ELR (cell line): ENCODE results near the gene DYNC2H1.
A peak's percentile ranks its signal among the peaks of the same experiment; 100 is the strongest.

ENCODE experiments used
- DNase-seq: peaks from one replicate; pipeline ENCODE4 v3.0.0-alpha.2; 2015; ENCODE audit warnings: low read depth

The DYNC2H1 gene

DNA sequence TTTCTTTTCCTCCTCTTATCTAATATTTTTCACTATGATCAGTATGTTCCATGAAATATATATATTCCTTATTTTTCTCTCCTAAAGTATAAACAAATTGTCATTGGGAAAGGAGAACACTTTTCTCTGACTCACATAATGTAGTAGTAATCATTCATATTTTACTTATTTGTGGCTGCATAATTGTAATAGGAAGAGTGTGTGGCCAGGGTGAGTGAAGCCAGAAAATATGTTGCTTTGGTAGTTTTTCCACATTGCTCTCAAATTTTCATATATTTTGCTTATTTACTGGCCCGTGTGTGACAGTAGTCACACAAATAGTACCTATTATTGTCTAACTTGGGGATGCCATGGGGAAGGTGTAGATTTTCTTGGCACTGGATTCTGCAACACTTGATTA is 172.1 kb downstream of the DYNC2H1 start:
- DNase-seq: peak; percentile 58

DNA sequence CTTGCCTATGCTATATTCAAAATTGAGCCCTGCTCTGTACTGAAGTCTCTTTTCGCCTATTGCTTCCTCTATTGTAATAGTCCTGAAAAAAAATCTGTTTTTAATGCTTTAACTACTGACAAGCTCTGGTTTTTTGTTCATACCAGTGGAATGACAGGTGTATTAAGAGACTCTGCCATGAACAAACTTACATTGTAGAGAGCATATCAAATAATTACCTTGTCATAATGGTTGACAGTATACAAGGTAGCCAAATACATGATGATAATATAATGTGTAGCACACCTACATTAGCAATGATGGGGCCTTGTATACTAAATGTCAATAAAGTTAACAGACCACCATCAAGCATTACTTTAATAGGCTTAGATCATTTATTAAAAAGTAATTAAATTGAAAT is 175.0 kb downstream of the DYNC2H1 start:
- no peak for DNase-seq

DNA sequence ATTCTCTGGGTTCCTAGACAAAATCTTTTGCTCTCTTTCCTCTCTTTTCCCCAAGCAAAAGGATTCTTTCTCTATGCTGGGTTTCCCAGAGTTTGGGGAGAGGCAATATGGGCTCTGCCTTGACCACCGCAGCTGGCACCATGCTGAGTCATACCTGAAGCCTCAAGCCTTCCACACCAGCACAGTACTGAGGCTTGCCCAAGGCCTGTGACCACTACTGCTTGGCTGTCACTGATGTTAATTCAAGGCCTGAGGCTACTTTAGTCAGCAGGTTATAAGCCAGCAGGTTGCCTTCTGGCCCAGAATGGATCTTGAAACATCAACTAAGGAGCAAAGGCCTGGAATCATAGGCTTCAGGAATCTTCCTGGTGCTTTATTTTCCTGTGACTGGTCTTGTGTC is 185.3 kb downstream of the DYNC2H1 start:
- peak; percentile 88 for DNase-seq

DNA sequence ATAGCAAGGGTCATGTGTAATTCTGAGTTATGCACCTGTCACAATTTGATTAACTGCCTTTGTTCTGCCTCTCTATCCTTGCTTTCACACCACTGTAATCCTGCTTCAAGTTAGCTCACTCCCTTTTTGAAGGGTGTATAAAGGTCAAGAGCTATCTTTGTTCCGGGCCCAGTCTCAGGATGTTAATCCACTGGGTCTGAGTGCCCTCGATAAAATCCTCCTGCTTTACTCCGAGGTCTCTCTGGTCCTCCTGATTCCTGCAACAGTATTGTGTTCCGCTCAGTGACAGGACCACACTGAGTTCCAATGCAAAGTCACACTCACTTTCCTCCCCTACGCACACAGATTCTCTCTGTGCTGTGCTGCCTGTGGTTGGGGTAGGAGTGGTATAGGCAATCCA is 186.5 kb downstream of the DYNC2H1 start:
- DNase-seq: no peak

DNA sequence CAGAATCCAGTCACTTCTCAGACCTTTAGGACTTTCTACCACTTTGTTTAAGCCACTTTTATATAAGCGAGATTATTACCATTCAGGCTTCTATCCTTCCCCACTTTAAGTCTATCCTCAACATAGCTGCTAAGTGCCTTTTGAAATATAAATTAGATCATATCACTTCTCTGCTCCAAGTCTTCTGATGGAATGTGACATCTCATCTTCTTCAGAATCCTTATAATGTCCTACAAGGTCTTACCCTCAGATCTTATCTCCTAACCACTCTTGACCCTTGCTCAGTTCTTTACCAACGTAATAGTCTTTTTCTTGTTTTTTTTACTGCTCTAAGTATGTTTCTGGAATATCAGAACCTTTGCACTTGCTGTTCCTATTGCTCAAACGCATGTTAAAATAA is 188.7 kb downstream of the DYNC2H1 start:
- DNase-seq: no peak

DNA sequence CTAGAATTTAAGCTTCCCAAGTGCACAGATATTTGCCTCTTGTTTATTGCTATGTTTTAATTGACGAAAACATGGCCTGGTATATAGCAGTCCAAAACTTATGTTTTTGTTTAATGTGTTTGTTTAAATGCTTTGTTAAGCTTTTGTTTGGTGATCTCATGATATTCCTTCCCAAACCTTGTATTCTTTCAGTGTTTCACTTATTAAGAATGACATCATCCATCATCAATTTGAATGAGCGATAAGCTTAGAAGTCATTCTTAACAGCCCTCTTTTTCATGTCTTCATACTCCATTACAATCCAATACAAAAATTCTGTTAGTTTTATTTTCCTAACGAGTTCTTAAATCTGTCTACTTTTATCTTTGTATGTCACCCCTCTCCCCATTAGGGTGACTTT is 206.0 kb downstream of the DYNC2H1 start:
- DNase-seq: peak; percentile 28

DNA sequence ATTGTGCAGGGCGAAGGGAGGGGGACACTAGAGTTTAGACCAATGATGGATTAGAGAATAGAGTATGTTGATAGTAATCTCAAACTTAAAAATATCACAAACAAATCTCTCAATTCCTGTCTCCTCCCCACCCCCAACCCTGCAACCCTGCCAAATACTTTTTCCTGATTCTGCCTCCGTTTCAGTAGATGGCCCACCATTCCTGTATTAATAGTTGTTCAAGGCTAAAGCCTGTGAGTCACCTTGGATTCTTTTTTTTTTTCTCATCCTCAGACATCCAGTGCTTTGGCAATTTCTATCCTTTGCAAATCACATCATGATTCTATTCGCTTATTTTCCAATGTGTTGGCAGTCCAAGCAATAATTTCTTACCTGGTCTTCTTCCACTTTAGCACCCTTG is 207.9 kb downstream of the DYNC2H1 start:
- peak; percentile 34 for DNase-seq

DNA sequence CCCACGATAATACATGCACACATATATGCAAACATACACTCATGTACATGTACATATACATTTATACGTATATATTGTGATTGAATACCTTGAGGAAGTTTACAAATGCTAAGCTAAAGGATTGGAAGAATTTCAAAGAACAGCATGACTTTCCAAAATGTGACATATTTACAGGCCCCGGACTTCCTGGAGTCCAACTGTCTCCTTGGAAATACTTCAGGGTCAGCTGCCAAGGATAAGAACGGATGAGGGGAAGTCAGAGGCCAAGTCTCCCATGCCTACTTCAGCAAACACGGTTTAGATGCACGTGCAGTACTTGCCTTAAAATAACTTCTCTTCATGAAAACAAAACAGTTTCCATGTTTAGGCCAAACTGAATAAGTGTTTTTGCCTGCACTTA is 213.6 kb downstream of the DYNC2H1 start:
- no peak for DNase-seq

DNA sequence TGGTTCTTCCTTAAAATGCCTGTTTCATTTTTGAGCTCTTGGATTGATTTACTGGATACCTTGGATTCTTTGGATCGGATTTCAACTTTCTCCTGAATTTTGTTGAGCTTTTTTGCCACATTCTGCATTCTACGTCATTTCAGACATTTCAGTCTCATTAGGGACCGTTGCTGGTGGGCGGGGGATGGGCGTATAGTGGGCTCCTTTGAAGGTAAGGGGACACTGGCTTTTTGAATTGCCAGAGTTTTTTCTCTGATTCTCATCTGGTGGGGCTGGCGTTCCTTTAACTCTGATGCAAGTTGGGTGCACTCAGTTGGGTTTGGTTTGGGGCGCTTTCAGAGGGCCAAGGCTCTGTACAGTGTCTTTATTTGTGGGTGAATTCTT is 216.5 kb downstream of the DYNC2H1 start:
- no peak for DNase-seq

DNA sequence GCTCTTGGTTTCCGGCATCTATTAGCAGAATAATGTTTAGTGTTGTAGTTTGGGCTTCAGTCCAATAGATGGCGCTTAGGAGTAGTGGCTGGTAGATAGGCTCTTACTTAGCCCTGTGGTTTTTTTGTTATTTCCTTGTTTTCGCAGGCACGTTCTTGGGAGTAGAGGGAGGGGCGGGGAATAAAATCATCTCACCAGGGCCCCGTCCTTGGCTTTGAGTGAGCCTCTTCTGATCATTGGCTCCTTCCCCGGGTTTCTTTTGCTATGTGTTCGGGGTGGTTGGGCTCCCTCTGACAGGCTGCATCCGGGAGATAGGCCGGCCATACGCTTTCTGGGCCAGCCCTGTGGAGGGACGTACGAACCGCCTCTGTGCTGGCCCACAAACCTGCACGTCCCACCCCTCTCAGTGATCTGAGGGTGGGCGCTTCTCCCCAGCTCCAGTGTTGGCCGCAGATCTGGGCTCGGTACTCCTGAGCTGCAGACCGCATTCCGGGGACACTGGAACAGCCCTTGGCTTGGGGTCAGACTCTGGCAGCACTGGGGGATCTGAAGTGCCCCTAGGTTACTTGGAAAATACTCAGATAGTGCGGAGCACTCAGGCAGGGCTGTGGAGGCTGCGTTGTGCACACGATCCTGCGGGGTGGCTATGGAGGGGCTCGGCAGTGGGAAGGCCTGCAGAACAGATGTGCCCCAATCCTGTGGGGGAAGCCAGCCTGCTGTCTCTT is 217.0 kb downstream of the DYNC2H1 start:
- peak; percentile 82 for DNase-seq

DNA sequence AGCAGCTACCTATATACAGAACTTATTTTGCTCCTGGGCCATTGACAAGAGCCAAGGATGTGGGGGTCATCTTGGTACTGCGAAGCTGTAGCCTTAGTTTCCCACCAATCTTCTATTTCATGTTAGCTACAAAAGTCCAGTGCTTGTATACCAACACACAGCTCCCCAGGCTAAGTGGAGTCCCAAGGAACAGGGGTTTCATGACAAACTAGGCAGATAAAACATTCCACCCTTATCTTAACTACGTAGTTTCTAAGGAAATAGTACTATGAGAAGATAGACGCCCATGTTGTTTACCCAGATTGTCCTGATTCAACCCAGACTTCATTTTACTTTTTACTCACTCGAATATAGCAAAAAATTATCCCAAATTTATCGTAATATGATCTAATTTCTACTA is 218.5 kb downstream of the DYNC2H1 start:
- DNase-seq: no peak

DNA sequence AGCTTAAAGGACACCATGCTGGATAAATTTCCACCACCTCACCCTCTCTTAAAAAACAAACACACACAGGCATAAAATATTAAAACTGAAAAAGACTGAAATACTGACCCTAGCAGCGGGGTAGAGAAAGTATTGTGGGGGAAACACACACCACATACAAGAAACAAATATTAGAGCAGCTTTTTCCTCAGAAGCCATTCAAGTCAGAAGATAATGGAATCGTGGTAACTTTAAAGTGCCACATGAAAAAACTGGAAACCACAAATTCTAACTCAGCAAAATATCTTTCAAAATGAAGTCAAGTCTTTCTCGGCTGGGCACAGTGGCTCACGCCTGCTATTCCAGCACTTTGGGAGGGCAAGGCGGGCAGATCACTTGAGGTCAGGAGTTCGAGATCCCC is 223.2 kb downstream of the DYNC2H1 start:
- no peak for DNase-seq

DNA sequence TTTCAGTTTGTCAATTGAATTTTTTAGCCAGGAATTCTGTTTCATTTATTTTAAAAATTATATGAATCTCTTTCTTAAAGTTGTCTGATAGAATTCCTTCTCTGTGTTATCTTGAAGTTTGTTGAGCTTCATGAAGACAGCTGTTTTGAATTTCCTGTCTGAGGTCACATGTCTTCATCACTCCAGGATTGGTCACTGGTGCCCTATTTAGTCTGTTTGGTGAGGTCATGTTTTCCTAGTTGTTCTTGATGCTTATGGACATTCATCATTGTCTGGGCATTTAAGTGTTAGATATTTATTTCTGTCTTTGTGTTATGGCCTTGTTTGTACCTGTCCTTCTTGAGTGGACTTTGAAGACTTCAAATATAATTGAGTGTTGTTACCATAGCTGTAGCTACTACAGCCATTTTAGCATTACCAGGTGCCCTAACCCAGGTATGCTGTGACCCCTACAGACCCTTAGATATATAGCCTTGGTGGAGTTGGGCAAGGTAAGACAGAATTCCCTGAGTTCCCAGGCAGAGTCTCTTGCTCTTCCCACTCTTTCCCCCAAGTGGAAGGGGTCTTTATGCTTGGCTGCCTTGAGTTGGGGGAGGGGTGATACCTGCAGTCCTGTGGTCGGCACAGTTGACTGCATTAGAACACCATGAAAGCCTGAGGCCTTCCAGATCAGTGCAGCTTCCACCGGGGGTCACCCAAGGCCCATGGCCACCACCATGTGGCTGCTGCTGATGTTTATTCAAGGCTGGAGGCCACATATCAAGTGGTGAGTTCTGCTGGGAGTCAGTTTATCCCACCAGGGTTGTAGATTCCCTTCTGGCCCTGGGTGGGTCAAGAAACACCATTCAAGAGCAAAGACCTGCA is 229.6 kb downstream of the DYNC2H1 start:
- peak; percentile 33 for DNase-seq

DNA sequence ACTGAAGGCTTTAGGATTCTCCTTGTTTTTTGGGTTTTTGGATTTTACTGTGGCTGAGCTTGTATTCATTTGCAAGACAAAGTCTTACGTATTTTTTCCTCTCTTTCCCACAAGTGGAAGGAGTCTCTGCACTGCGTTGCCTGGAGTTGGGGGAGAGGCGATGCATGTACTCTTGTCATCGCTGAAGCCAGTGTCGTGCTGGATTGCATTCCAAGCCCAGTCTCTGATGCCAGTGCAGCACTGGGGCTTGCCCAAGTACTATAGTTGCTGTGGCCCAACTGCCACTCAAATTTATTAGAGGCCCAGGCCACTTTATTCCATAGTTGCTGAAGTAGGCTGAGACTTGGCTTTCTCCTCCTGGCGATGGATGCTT is 230.2 kb downstream of the DYNC2H1 start:
- no peak for DNase-seq

DNA sequence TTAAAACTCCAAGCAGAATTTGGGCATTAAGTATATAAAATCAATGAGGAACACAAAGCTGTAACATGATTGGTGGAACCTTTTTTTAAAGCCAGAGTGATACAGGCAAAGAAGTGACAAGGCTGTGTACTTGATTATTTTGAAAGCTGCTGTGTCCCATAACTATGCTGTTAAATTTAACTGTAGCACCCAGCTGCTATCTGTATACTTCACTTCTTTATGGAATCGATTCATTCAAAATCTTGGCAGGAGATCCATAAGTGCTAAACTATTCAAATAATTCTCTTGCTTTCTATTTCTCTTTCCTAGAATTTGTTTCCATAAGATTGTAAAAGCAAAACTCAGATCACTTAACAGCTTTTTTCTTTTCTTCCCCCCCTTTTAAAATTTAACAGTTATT is 231.7 kb downstream of the DYNC2H1 start:
- DNase-seq: no peak

DNA sequence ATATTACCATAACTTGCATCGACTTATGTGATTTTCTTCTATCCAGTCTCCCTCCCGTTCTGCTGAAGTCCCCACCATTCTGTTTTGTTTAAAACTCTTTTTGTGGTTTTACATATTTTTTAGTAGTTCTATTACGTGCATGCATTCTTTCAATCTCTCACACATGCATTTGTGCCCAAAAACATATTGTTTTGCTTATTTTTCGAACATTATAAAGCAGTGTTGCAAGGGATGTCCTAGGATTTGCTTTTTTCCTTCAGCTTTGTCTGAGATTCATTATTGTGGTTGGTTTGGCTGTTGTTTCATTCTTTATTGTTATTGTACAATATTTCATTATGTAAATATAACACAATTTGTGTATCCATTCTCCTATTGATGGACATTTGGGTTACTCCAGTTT is 235.7 kb downstream of the DYNC2H1 start:
- DNase-seq: no peak

DNA sequence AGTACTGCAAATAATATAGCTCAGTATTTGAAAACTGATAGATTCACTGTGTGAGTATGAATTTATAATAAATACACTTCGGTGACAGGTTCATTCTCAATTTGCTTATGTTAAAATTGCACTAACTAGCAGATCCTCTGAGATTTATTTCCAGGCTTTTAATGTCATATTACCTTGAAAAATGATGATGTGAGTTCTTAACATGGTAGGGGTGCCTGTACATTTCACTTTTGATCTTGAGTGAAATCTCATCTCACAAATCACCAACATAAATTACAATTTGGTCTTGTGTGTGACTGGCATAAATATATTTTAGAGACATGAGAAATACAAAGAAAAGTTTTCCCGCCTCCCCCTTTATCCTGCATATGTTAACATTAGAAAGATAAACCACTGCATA is 240.4 kb downstream of the DYNC2H1 start:
- no peak for DNase-seq

DNA sequence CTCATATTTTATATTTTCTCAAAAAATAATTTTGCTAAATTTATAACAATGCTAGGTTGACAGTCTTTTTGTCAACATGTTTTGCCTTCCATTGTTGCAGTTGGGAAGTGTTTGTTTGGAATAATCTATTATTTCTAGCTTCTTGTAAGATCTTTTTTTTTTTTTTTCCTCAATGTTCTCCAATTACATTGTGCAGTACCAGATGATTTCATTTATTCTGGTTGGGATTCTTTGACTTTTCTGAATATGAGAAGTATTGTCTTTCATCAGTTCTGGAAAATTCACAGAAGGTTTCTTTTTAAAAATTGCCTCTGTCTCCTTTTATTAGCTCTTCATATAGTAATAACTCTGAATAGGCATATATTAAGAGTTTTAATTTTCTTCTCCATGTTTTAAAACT is 245.4 kb downstream of the DYNC2H1 start:
- no peak for DNase-seq

DNA sequence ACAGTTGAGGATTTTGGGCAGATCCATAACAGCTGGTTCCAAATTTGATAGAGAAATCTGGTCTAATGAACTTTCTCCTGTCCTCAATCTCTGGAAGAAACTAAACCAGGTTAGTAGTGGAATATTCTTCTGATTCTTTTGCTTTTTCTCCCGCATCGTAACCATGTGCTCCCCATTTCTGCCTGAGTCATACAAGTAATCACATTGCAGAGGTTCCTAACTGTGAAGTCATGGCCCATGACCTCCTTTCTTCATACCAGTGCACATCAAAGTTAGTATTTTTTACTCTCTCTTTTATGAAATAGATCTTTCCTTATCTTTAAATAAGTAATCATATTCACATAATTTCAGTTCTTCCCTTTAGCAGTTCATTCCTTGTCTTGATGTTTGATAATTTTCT is 249.0 kb downstream of the DYNC2H1 start:
- peak; percentile 79 for DNase-seq

DNA sequence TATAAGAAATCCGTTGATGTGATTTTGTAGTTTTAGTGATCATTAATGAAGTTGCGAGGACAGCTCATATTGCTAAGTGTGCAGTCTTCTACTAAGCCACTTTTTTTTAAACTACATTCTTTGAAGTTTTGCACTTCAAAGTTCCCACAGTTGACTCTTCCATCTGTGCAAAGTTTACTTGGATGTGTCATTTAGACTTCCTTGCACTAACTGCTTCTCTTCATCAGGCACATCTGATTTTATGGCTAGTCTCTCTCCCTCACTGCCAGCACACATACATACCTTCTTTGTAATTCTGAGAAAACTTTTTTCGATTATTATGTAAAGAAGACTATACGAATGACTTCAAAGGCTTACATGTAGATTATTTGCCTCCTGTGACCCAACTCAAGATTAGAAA is 250.0 kb downstream of the DYNC2H1 start:
- DNase-seq: peak; percentile 28

DNA sequence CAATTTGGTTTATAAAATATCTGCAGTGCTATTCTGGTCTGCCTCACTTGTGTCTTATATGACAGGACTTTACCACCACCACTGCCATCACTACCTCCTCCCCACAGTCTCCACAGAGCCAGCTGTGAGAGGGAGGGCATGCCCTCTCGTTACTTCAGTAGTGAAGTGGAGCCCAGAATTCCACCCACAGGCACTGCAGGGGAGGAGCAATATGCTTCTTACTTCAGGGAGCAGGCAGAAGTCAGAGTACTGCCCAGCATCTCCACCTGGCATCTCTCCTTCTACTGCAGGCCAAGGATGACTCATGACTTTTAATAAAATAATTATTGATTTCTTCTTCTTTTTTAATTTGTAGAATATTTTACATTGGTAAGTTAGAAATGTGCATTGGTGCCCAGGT is 255.5 kb downstream of the DYNC2H1 start:
- no peak for DNase-seq

DNA sequence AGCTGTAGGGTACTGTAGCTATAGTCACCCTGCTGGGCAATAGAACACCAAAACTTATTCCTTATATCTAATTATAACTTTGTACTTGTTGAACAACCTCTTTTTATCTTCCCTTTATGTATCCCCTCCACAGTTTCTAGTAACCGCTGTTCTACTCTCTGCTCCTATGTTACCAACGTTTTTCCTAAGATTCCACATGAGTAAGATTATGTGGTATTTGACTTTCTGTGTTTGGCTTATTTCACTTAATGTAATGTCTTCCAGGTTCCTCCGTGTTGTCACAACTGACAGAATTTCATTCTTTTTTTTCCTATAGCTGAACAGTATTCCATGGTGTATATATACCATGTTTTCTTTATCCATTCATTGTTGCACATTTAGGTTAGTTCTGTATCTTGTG is 258.4 kb downstream of the DYNC2H1 start:
- DNase-seq: no peak

DNA sequence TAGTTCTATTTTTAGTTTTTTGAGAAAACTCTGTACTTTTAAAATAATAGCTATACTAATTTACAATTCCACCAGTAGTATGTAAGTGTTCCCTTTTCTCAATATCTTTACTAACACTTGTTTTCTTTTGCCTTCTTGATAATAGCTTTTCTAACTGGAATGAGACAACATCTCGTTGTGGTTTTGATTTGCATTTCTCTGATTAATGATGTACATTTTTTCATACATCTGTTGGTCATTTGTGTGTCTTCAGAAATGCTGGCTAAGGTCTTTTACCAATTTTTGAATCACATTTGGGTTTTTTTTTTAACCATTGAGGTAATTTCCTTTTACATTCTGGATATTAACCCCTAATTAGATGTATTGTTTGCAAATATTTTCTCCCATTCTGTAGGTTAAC is 258.9 kb downstream of the DYNC2H1 start:
- DNase-seq: no peak

DNA sequence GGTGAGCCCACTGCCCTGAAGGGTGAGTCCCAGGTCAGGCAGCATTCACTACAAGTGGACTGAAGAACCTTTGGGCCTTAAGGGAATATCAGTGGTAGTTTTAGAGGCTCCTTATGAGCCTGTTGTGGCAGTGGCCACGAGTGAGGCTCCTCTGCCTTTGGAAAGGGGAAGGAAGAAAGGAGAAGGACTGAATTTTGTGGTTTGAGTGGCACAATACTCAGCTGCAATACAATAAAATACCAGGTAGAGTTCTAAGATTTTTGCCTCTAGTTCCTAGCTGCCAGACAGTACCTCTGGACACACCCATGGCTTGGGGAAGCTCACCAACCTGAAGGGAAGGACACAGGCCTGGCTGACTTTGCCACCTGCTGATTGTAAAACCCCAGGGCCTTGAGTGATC is 260.9 kb downstream of the DYNC2H1 start:
- no peak for DNase-seq
